Trophoblast cell (in vitro differentiated cells and primary cell): ENCODE measurements around the gene ADARB1.
A peak's percentile ranks its signal among the peaks of the same experiment; 100 is the strongest.

ENCODE experiments used
- DNase-seq, 2 donors: peaks; one replicate each; pipeline ENCODE4 v3.0.0-alpha.2; 2016
- H2AFZ ChIP-seq: 2 replicates; pipeline ENCODE4 v1.6.1; 2013; ENCODE audit warnings: low read length, moderate library complexity, mild to moderate bottlenecking; ENCODE audit not compliant: insufficient read depth, poor library complexity
- H2AK5ac ChIP-seq: 2 replicates; pipeline ENCODE4 v1.6.1; 2013; ENCODE audit warnings: mild to moderate bottlenecking, low read length
- H2BK120ac ChIP-seq: 2 replicates; pipeline ENCODE4 v1.6.1; 2013; ENCODE audit warnings: low read length, mild to moderate bottlenecking, moderate library complexity; ENCODE audit not compliant: insufficient read depth, poor library complexity
- H2BK12ac ChIP-seq: 2 replicates; pipeline ENCODE4 v1.6.1; 2013; ENCODE audit warnings: mild to moderate bottlenecking, low read length, moderate library complexity
- H2BK5ac ChIP-seq: 2 replicates; pipeline ENCODE4 v1.6.1; 2013; ENCODE audit warnings: low read length, low read depth, moderate library complexity, mild to moderate bottlenecking; ENCODE audit not compliant: poor library complexity
- H3K14ac ChIP-seq: 2 replicates; pipeline ENCODE4 v1.6.1; 2013; ENCODE audit warnings: mild to moderate bottlenecking, low read length
- H3K18ac ChIP-seq: 2 replicates; pipeline ENCODE4 v1.6.1; 2013; ENCODE audit warnings: mild to moderate bottlenecking, low read length
- H3K23ac ChIP-seq: 2 replicates; pipeline ENCODE4 v1.6.1; 2013; ENCODE audit warnings: low read length
- H3K27ac ChIP-seq: 2 replicates; pipeline ENCODE4 v1.5.1; 2013; ENCODE audit warnings: low read depth, mild to moderate bottlenecking, inconsistent platforms, low read length, moderate library complexity
- H3K27me3 ChIP-seq: 2 replicates; pipeline ENCODE4 v1.6.1; 2013; ENCODE audit warnings: inconsistent platforms, mild to moderate bottlenecking, low read length, moderate library complexity; ENCODE audit not compliant: insufficient read depth
- H3K36me3 ChIP-seq, 2 experiments: 1 replicate in 1 of 2; 2 replicates in 1 of 2; pipeline ENCODE4 v1.6.1; 2013; ENCODE audit warnings: low read length in 2 of 2, mild to moderate bottlenecking in 2 of 2, moderate library complexity in 1 of 2; ENCODE audit not compliant: insufficient read depth in 2 of 2, control insufficient read depth in 1 of 2
- H3K4ac ChIP-seq: 2 replicates; pipeline ENCODE4 v1.6.1; 2013; ENCODE audit warnings: low read depth, mild to moderate bottlenecking, low read length, moderate library complexity
- H3K4me1 ChIP-seq, 2 experiments: 1 replicate in 1 of 2; 2 replicates in 1 of 2; pipeline ENCODE4 v1.6.1; 2013; ENCODE audit warnings: low read length in 2 of 2, mild to moderate bottlenecking in 2 of 2, moderate library complexity in 1 of 2; ENCODE audit not compliant: insufficient read depth in 2 of 2, control insufficient read depth in 1 of 2
- H3K4me2 ChIP-seq: 2 replicates; pipeline ENCODE4 v1.6.1; 2013; ENCODE audit warnings: inconsistent platforms, mild to moderate bottlenecking, low read length, moderate library complexity
- H3K4me3 ChIP-seq: 2 replicates; pipeline ENCODE4 v1.5.1; 2013; ENCODE audit warnings: mild to moderate bottlenecking, low read depth, low read length, inconsistent platforms
- H3K79me1 ChIP-seq: one replicate; pipeline ENCODE4 v1.6.1; 2013; ENCODE audit warnings: low read length
- H3K79me2 ChIP-seq: 2 replicates; pipeline ENCODE4 v1.6.1; 2013; ENCODE audit warnings: low read length, mild to moderate bottlenecking; ENCODE audit not compliant: control insufficient read depth, insufficient read depth, poor library complexity
- H3K9ac ChIP-seq: 2 replicates; pipeline ENCODE4 v1.6.1; 2013; ENCODE audit warnings: mild to moderate bottlenecking, low read length
- H3K9me3 ChIP-seq: 2 replicates; pipeline ENCODE4 v1.6.1; 2013; ENCODE audit warnings: low read depth, mild to moderate bottlenecking, control low read depth, inconsistent platforms, low read length; ENCODE audit not compliant: insufficient read depth
- H4K12ac ChIP-seq: 2 replicates; pipeline ENCODE4 v1.6.1; 2013; ENCODE audit warnings: low read depth, mild to moderate bottlenecking, low read length, moderate library complexity
- H4K8ac ChIP-seq: 2 replicates; pipeline ENCODE4 v1.6.1; 2013; ENCODE audit warnings: low read depth, mild to moderate bottlenecking, low read length, moderate library complexity
- H4K91ac ChIP-seq: one replicate; pipeline ENCODE4 v1.6.1; 2013; ENCODE audit warnings: low read depth, mild to moderate bottlenecking, low read length, moderate library complexity
- WGBS: extraction: QIAGEN DNeasy Blood & Tissue Kit; methylation state at CpG from one replicate; pipeline ENCODE4 v1.1.7; 2013; ENCODE audit warnings: missing lambda C conversion rate; ENCODE audit not compliant: insufficient read length, insufficient coverage; ENCODE audit errors: extremely low coverage; 5-methylcytosine and 5-hydroxymethylcytosine counted together

Gene ADARB1

DNA sequence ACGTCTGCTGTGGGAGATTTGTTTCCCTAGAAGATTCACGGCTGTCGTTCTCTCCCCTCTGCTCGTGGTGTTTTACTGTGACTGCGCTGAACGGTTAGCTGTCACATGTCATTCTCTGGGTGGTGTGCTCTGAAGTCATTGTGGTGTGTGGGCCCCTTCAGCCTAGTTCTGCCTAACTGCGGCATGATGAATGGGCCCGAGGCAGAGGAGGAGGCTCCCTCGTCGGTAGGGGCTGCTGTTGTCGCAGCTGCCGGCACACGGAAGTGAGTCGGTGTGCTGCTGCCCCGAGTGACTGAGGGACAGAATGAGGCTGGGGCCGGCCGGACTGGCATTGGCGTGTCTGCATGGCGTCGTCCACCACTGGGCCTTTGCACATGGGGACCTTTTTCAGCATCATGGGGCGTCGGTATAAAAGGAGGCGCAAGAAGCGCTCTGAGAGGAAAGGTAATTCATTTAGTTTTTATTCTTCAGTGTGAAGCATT, 77.9 kb downstream of the ADARB1 start:
- H3K4me3 ChIP-seq: no peak overlapping the region
- H3K79me2 ChIP-seq: no peaks in the 10 kb centered on the region
- H3K27ac ChIP-seq: no peak overlapping the region
- H2AK5ac ChIP-seq: no peak overlapping the region
- H3K9ac ChIP-seq: no peak overlapping the region
- H2BK120ac ChIP-seq: no peak overlapping the region
- no peak overlapping the region for H4K91ac ChIP-seq
- H3K23ac ChIP-seq: no peak overlapping the region
- no peak overlapping the region for H3K4me2 ChIP-seq
- H3K9me3 ChIP-seq: peaks cover 2% of the 10 kb centered on the region
- no peak overlapping the region for H2AFZ ChIP-seq
- H3K27me3 ChIP-seq: no peaks in the 10 kb centered on the region
- peak; percentile 48 to 64 for DNase-seq
- H2BK5ac ChIP-seq: no peak overlapping the region
- no peaks in the 10 kb centered on the region for H3K79me1 ChIP-seq
- no peak overlapping the region for H4K8ac ChIP-seq
- H3K4ac ChIP-seq: no peak overlapping the region
- peaks cover 5 to 14% of the 10 kb centered on the region in 2 experiments for H3K36me3 ChIP-seq
- H3K18ac ChIP-seq: no peak overlapping the region
- H4K12ac ChIP-seq: no peak overlapping the region
- WGBS: no CpG with 5 or more reads among the region's 24 CpGs
- H3K14ac ChIP-seq: no peak overlapping the region
- H2BK12ac ChIP-seq: no peak overlapping the region
- H3K4me1 ChIP-seq: peaks cover 0 to 4% of the 10 kb centered on the region in 2 experiments

GRCh38 chr21:45153358-45154318, 79.3 kb downstream of the ADARB1 start:
- Histone ChIP-seq H3K4me1 (peaks cover 0 to 10% of the 10 kb centered on the region in 2 experiments), H3K4me3 (no peak overlapping the region), H4K91ac (no peak overlapping the region), H3K23ac (no peak overlapping the region), H4K8ac (no peak overlapping the region), H3K18ac (no peak overlapping the region), H3K79me2 (no peaks in the 10 kb centered on the region), H3K9me3 (peaks cover 2% of the 10 kb centered on the region), H3K36me3 (peaks cover 5 to 10% of the 10 kb centered on the region in 2 experiments), H2BK12ac (no peak overlapping the region), H4K12ac (no peak overlapping the region), H3K79me1 (no peaks in the 10 kb centered on the region), H2BK120ac (no peak overlapping the region), H3K27me3 (no peaks in the 10 kb centered on the region), H3K14ac (no peak overlapping the region), H2BK5ac (no peak overlapping the region), H2AK5ac (no peak overlapping the region), H2AFZ (no peak overlapping the region), H3K4ac (no peak overlapping the region), H3K4me2 (no peak overlapping the region), H3K27ac (no peak overlapping the region), H3K9ac (no peak overlapping the region)
- WGBS: no CpG with 5 or more reads among the region's 11 CpGs
- DNase-seq: no peak

DNA sequence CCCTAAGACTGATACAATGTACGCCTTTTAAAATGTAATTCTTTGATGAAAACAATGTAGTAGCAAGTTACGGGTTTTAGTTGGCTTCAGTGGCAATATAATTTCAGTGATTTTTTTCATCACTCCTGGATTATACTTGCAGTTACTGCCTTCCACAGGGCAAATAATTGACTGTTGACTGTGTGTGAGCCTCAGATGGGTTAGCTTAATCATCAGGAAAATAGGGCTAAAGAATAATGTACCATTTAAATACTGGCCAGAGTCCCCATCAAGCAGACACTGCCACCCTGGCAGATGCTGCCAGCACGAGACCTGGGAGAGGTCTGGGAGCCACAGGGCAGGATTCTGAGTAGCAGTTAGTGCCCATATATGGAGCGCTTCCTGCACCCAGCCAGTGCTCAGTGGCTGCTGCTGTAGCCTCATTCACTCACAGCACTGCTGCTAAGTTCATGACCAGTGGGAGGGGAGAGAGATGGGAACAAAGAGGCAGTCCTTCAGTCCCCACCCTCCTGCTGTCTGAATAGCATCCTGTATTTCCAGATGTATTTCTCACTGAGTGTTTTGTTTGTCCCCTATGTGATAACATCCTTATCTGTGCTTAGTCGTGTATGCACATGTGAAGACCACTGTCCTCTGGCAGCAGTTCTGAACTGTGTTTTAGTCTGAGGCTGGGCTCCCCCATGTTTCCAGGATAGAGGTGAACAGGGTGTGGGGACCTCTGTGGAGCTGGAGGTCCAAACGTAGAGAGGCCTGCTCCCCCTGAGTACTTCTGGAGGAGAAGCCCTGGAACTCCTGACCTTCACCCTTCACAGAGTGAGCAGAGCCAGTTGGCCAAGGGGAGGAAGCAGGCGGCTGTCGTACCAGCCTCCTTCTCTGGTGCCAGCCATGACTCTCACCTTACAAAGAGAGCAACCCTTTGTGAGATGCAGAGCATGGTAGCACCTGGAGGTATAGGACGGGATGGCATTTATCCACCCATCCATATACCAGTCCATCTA, 80.4 kb downstream of the ADARB1 start:
- no peak overlapping the region for H4K8ac ChIP-seq
- no peak for DNase-seq
- H3K36me3 ChIP-seq: peaks cover 0 to 4% of the 10 kb centered on the region in 2 experiments
- no CpG with 5 or more reads among the region's 9 CpGs for WGBS
- H2AK5ac ChIP-seq: no peak overlapping the region
- H3K23ac ChIP-seq: no peak overlapping the region
- H3K14ac ChIP-seq: no peak overlapping the region
- H3K4me1 ChIP-seq: peaks cover 0 to 10% of the 10 kb centered on the region in 2 experiments
- peaks cover 2% of the 10 kb centered on the region for H3K9me3 ChIP-seq
- no peaks in the 10 kb centered on the region for H3K79me2 ChIP-seq
- H3K4ac ChIP-seq: no peak overlapping the region
- H4K91ac ChIP-seq: no peak overlapping the region
- H3K27me3 ChIP-seq: no peaks in the 10 kb centered on the region
- no peak overlapping the region for H3K4me2 ChIP-seq
- no peaks in the 10 kb centered on the region for H3K79me1 ChIP-seq
- no peak overlapping the region for H3K18ac ChIP-seq
- H3K9ac ChIP-seq: no peak overlapping the region
- no peak overlapping the region for H2BK12ac ChIP-seq
- no peak overlapping the region for H2BK5ac ChIP-seq
- no peak overlapping the region for H2BK120ac ChIP-seq
- H2AFZ ChIP-seq: no peak overlapping the region
- no peak overlapping the region for H4K12ac ChIP-seq
- H3K27ac ChIP-seq: no peak overlapping the region
- H3K4me3 ChIP-seq: no peak overlapping the region

DNA sequence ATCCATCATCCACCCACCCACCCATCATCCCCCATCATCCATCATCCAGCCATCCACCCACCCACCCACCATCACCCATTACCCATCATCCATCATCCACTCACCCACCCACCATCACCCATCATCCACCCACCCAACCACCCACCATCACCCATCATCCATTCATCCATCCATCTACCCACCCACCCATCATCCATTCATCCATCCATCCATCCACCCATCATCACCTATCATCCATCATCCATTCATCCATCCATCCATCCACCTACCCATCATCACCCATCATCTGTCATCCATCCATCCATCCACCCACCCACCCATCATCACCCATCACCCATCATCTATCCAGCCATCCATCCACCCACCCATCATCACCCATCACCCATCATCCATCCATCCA, 81.5 kb downstream of the ADARB1 start:
- no peak overlapping the region for H3K4ac ChIP-seq
- no peaks in the 10 kb centered on the region for H3K27me3 ChIP-seq
- no peaks in the 10 kb centered on the region for H3K79me2 ChIP-seq
- H2BK12ac ChIP-seq: no peak overlapping the region
- no peak overlapping the region for H2AFZ ChIP-seq
- no peak overlapping the region for H2BK5ac ChIP-seq
- H2AK5ac ChIP-seq: no peak overlapping the region
- H3K9ac ChIP-seq: no peak overlapping the region
- no peak overlapping the region for H4K8ac ChIP-seq
- H3K36me3 ChIP-seq: no peaks in the 10 kb centered on the region
- H3K4me3 ChIP-seq: no peak overlapping the region
- no peak overlapping the region for H3K23ac ChIP-seq
- no peak overlapping the region for H3K14ac ChIP-seq
- H3K9me3 ChIP-seq: peaks cover 2% of the 10 kb centered on the region
- H3K4me1 ChIP-seq: peaks cover 0 to 10% of the 10 kb centered on the region in 2 experiments
- no peak overlapping the region for H4K91ac ChIP-seq
- no peak overlapping the region for H3K27ac ChIP-seq
- no peak overlapping the region for H3K4me2 ChIP-seq
- no peak overlapping the region for H2BK120ac ChIP-seq
- H3K79me1 ChIP-seq: no peaks in the 10 kb centered on the region
- H3K18ac ChIP-seq: no peak overlapping the region
- no peak for DNase-seq
- H4K12ac ChIP-seq: no peak overlapping the region
